Measurements from ENCODE around the gene PRKAR2B. TPM values are rescaled to one million over a fixed set of nuclear protein-coding genes. Genes with fewer than 3 reads are reported as not detected.

Gene PRKAR2B
- total and polyA plus RNA-seq, 2 donors (not counting 1 experiment from before 2014, with no cell fraction given), result 0.07 to 0.81 TPM

GRCh38 chr7:107027208-107027607, 17.3 kb upstream of the PRKAR2B start:
- Histone ChIP-seq H2AFZ (ENCODE audit: insufficient read depth, low read depth, low read length, poor library complexity, severe bottlenecking) (peak overlapping the region; percentile 36), H3K4me1 (ENCODE audit: control insufficient read depth in 2 of 2, insufficient read depth in 2 of 2, low read length in 2 of 2) (peaks cover 8 to 10% of the 10 kb centered on the region in 2 donors), H3K4me2 (replicated peaks; ENCODE audit: low read depth, low read length, poor library complexity, severe bottlenecking) (no peak overlapping the region), H3K9ac (ENCODE audit: low read length) (no peak overlapping the region), H3K9me3 (ENCODE audit: control extremely low read depth in 1 of 3, control insufficient read depth in 2 of 3, insufficient read depth in 1 of 3, low read length in 2 of 3) (no peaks in the 10 kb centered on the region), H4K20me1 (ENCODE audit: control insufficient read depth, insufficient read depth, low read length, poor library complexity, severe bottlenecking) (no peaks in the 10 kb centered on the region), H3K27ac (ENCODE audit: low read length in 2 of 2) (no peak overlapping the region), H3K4me3 (ENCODE audit: control extremely low read depth in 1 of 5, extremely low read depth in 1 of 5, insufficient read depth in 1 of 5, low read depth in 2 of 5, low read length in 4 of 5) (no peak overlapping the region), H3K27me3 (replicated peaks in 1 of 4; ENCODE audit: control extremely low read depth in 1 of 4, control insufficient read depth in 3 of 4, insufficient read depth in 4 of 4, low read length in 3 of 4) (no peaks in the 10 kb centered on the region), H3K79me2 (ENCODE audit: control insufficient read depth, insufficient read depth, low read length) (no peaks in the 10 kb centered on the region), H3K36me3 (replicated peaks in 1 of 2; ENCODE audit: control extremely low read depth in 1 of 2, control insufficient read depth in 1 of 2, extremely low read depth in 1 of 2, insufficient read depth in 2 of 2, low read length in 1 of 2) (no peaks in the 10 kb centered on the region)
- WGBS (ENCODE audit: insufficient coverage), result 75% methylated on average over 1 of the region's 2 CpGs
- no peak for DNase-seq
- no peak overlapping the region for H3K27ac Mint-ChIP-seq
- no peaks in the 10 kb centered on the region for H3K9me3 Mint-ChIP-seq (ENCODE audit: insufficient read depth)
- TF ChIP-seq EZH2 (IDR thresholded peaks at IDR 0.05; ENCODE audit: borderline replicate concordance, insufficient read depth, low read depth, low read length, poor library complexity, severe bottlenecking), result no peak
- TF ChIP-seq, protein P1, sequence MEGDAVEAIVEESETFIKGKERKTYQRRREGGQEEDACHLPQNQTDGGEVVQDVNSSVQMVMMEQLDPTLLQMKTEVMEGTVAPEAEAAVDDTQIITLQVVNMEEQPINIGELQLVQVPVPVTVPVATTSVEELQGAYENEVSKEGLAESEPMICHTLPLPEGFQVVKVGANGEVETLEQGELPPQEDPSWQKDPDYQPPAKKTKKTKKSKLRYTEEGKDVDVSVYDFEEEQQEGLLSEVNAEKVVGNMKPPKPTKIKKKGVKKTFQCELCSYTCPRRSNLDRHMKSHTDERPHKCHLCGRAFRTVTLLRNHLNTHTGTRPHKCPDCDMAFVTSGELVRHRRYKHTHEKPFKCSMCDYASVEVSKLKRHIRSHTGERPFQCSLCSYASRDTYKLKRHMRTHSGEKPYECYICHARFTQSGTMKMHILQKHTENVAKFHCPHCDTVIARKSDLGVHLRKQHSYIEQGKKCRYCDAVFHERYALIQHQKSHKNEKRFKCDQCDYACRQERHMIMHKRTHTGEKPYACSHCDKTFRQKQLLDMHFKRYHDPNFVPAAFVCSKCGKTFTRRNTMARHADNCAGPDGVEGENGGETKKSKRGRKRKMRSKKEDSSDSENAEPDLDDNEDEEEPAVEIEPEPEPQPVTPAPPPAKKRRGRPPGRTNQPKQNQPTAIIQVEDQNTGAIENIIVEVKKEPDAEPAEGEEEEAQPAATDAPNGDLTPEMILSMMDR (IDR thresholded peaks at IDR 0.05), result no peak
- CTCF ChIA-PET, result interaction anchor here (1.0 kb wide), 1 partner anchor 104 kb away, joined by 5 read pairs; no protein-coding TSS in a partner anchor
- no peaks in the 10 kb centered on the region for H3K27me3 Mint-ChIP-seq
- ATAC-seq (ENCODE audit: low read depth), result no peak
- peak overlapping the region; percentile 5 for H3K4me3 Mint-ChIP-seq
- intact Hi-C loops (cut with micrococcal nuclease), result no loop called here
- peaks cover 14% of the 10 kb centered on the region for H3K4me1 Mint-ChIP-seq
- POLR2A ChIA-PET, result no interaction called here

GRCh38 chr7:107029061-107029763, 15.3 kb upstream of the PRKAR2B start:
- H2AFZ ChIP-seq (ENCODE audit: insufficient read depth, low read depth, low read length, poor library complexity, severe bottlenecking), result no peak overlapping the region
- no peak overlapping the region for H3K27ac ChIP-seq (ENCODE audit: low read length in 2 of 2)
- no peaks in the 10 kb centered on the region for H4K20me1 ChIP-seq (ENCODE audit: control insufficient read depth, insufficient read depth, low read length, poor library complexity, severe bottlenecking)
- POLR2A ChIA-PET, result no interaction called here
- CTCF ChIA-PET, result no interaction called here
- TF ChIP-seq EZH2 (IDR thresholded peaks at IDR 0.05; ENCODE audit: borderline replicate concordance, insufficient read depth, low read depth, low read length, poor library complexity, severe bottlenecking), result no peak
- TF ChIP-seq, protein P1 (IDR thresholded peaks at IDR 0.05), result no peak
- H3K79me2 ChIP-seq (ENCODE audit: control insufficient read depth, insufficient read depth, low read length), result no peaks in the 10 kb centered on the region
- H3K4me3 ChIP-seq (ENCODE audit: control extremely low read depth in 1 of 5, extremely low read depth in 1 of 5, insufficient read depth in 1 of 5, low read depth in 2 of 5, low read length in 4 of 5), result no peak overlapping the region
- Mint-ChIP-seq H3K27ac (no peak overlapping the region), H3K4me1 (peaks cover 14% of the 10 kb centered on the region), H3K4me3 (no peak overlapping the region), H3K27me3 (no peaks in the 10 kb centered on the region), H3K9me3 (ENCODE audit: insufficient read depth) (no peaks in the 10 kb centered on the region)
- WGBS (ENCODE audit: insufficient coverage), result 33% methylated on average over 1 of the region's 5 CpGs
- no peak overlapping the region for H3K9ac ChIP-seq (ENCODE audit: low read length)
- ATAC-seq (ENCODE audit: low read depth) (no peak), DNase-seq (no peak)
- H3K4me2 ChIP-seq (replicated peaks; ENCODE audit: low read depth, low read length, poor library complexity, severe bottlenecking), result no peak overlapping the region
- intact Hi-C loops (cut with micrococcal nuclease), result no loop called here
- no peaks in the 10 kb centered on the region for H3K27me3 ChIP-seq (replicated peaks in 1 of 4; ENCODE audit: control extremely low read depth in 1 of 4, control insufficient read depth in 3 of 4, insufficient read depth in 4 of 4, low read length in 3 of 4)
- no peaks in the 10 kb centered on the region for H3K9me3 ChIP-seq (ENCODE audit: control extremely low read depth in 1 of 3, control insufficient read depth in 2 of 3, insufficient read depth in 1 of 3, low read length in 2 of 3)
- H3K36me3 ChIP-seq (replicated peaks in 1 of 2; ENCODE audit: control extremely low read depth in 1 of 2, control insufficient read depth in 1 of 2, extremely low read depth in 1 of 2, insufficient read depth in 2 of 2, low read length in 1 of 2), result no peaks in the 10 kb centered on the region
- H3K4me1 ChIP-seq (ENCODE audit: control insufficient read depth in 2 of 2, insufficient read depth in 2 of 2, low read length in 2 of 2), result peaks cover 8 to 10% of the 10 kb centered on the region in 2 donors
